GM12872 (cell line): ENCODE data around the gene SELENOM.
A peak's percentile ranks its signal among the peaks of the same experiment; 100 is the strongest.

Experiments used
- TF ChIP-seq, protein P1 (sequence below): IDR thresholded peaks from 3 replicates; pipeline ENCODE4 v1.5.1; 2011; ENCODE audit warnings: low read depth, mild to moderate bottlenecking, low read length, moderate library complexity; ENCODE audit not compliant: insufficient read depth

The SELENOM gene

DNA sequence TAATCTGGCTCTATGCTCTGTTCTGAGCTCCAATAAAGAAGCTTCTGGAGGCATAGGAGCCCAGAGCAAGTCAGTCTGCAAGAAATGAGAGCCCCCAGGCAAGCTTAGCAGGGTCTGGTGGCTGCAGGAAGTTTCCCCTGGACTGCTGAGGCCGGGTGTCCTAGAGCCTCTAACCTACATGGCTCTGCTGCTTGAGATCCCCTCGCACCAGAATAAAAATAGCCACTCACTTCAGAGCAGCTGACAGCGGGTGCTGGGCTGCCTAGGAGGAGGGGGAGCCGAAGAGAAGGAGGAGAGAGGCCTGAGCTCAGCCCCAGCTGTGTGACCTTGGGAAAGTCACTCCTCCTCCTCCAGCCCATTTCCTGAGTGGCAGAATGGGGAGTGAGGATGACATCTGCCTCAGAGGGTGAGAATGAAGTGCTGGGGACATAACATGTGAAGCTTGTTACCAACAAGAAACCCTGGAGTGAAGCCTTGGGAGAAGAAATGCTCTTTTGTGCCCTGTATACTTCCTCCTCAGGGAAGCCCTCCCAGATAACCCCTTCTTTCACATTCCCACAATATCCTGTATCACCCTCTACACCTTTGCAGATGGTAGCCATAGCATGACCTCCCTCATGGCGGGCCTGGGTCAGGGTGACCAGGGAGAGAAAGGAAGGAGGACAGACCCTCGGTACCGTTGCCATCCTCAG is 11.8 kb upstream of the SELENOM start:
- TF ChIP-seq, protein P1, sequence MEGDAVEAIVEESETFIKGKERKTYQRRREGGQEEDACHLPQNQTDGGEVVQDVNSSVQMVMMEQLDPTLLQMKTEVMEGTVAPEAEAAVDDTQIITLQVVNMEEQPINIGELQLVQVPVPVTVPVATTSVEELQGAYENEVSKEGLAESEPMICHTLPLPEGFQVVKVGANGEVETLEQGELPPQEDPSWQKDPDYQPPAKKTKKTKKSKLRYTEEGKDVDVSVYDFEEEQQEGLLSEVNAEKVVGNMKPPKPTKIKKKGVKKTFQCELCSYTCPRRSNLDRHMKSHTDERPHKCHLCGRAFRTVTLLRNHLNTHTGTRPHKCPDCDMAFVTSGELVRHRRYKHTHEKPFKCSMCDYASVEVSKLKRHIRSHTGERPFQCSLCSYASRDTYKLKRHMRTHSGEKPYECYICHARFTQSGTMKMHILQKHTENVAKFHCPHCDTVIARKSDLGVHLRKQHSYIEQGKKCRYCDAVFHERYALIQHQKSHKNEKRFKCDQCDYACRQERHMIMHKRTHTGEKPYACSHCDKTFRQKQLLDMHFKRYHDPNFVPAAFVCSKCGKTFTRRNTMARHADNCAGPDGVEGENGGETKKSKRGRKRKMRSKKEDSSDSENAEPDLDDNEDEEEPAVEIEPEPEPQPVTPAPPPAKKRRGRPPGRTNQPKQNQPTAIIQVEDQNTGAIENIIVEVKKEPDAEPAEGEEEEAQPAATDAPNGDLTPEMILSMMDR, result no peak

DNA sequence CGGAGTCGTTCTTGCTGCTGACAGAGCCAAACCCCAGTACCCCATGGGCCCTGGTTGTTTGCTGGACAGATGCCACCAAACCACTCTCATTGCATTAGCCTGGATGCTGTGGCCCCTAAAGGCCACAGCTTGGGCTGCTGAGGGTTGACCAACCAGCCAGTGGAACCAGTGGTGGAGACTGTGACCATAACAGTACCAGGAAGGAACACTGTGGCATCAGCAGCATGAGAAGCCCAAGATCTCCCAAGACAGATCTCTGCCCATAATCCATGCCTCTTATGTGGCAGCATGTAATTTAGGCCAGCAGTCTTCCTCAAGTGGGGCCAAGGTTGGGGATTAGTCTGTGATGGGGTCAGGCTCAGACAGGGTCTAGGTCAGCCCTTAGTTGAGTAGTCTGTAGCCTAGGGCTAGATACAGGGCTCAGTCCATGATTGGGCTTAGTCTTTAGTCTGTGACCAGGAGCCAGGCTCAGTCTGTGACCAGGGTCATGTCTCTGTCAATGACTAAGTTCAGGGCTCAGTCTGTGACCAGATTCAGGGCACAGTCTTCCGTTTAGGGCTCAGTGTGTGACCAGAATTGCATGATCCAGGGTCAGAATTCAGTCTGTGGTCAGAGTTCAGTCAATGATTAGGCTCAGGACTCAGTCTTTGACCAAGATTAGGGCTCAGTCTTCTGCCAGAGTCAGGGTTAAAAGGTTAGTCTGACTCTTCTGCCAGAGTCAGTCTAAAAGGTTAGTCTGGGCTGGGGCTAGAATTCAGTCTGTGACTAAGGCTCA is 10.9 kb upstream of the SELENOM start:
- TF ChIP-seq, protein P1, result no peak

DNA sequence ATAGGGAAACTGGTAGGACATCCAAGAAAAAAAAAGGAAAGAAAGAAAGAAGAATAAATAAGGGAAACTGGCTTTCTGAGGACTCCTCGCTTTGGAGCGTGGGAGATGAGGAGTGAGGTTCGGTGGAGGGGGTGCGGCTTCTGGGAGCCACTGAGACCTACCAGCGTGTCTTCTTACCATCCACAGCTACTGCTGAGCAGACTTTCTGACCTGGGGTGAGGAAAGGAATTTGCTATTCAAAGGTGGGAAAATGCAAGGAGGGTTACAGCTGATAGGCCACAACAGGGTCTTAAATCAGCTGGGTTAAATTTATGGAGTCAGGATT is 488 bp upstream of the SELENOM start:
- TF ChIP-seq, protein P1, result no peak

DNA sequence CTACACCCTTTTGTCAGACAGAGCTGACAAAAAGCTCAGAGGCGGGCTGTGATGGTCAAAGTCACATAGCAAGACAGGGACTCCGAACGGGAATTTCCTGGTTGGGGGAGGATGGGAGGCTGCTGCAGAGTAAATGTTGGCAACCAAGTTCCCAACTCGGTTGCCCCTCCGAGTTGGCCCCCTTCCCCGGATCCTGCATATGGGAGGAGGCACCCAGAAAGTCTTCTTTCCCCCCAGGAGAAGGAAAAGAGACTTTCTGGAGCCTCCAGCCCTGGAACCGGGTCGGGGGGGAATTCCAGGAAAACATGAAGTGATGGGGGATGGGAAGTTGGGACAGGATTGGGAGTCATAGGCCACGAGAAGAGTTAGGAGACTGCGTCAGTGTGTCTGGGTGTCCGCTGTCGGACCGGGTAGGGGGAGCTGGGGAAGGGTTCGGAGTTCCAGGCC is 614 bp downstream of the SELENOM start:
- TF ChIP-seq, protein P1, result no peak

DNA sequence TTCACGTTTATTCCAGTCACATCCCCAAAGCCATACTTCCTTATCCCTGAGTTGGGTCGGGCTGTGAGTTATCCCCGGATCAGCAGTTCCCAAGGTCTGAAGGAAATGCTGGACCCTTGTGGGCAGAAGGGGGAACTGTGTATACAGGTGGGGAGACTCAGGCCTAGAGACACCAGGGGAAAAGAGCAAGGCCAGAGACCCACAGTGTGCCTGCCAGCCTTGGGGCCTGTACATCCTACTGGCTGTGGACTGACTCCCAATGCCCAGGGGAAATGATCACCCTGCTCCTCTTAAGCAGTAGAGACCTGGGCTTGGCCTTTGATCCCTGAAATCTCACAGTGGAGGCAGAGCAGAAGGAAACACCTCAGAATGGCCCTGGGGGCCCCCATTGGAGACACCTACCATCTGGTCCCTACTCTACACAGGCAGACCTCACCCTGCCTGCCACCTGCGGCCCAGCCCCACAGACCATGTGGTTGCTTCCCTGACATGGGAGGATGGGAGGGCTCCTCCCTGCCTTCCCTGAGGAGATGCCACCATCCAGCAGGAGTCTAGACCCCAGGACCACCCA is 1.3 kb downstream of the SELENOM start:
- TF ChIP-seq, protein P1, result no peak

DNA sequence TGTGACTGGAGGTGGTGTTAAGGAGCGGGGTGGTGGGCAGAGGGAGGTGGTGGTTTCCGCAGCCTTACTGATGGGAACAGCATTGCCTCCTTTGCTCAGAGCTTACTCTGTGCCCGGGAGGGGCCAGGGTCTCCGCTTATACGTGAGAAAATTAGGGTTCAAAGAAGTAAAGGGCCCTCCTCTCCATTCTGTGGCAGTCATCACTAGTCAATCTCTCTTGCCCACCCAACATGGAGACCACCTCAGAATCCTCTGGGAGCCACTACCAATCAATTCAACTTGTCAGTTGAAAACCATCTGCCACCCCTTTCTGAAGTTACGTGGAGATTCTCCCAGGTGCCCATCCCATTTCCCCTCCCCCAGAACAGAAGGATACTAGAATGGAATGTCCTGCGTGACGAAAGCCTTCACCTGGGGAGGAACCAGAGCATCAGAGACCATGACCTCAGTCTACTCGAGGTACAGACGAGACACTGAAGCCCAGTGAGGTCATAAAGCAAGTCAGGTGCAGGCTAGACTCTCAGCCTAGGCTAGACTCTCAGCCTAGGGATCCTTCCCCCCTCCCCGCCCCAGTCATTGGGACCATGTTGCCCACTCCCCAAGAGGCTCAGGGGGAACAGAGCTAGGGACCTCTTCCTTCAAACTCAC is 2.0 kb downstream of the SELENOM start:
- TF ChIP-seq, protein P1, result no peak

DNA sequence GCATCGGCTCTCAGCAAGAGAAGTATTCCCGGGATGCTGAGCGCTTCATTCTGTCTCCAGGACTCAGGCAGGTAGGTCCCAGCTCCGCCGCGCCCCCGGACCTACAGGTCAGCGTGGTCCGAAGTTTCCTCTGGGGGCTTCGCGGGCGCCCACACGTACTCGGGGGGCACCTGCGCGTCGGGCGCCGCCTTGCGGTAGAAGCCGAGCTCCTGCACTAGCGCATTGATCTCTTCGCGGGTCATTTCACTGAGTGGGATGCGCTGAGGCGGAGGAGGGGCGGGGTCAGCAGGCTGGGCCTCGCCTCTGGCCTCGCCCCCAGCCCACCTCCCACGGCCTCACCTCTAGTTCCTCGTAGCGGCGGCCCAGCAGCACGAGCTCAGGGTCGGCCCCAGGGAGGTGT is 2.5 kb downstream of the SELENOM start:
- TF ChIP-seq, protein P1, result peak; percentile 47; the same call in 1 of the 3 replicates
